ENCODE data around the gene CMTM2. TPM values are rescaled to one million over a fixed set of nuclear protein-coding genes. Genes with fewer than 3 reads are reported as not detected.
"Not testable (repeated sequence)": the region's sequence is repeated elsewhere in the genome, so short reads cannot be mapped to it uniquely, and the experiment has no call there.

Gene CMTM2
- total RNA-seq, 1 experiment from 2014 or later = not detected

GRCh38 chr16:66617728-66618127 is 38.5 kb downstream of the CMTM2 start:
- no peak for DNase-seq (ENCODE audit: low read depth)
- in situ Hi-C loops (cut with HindIII; ENCODE audit: low pct_unique_long_range_greater_than_20kb, low sequenced_read_pairs) = no loop called here

DNA sequence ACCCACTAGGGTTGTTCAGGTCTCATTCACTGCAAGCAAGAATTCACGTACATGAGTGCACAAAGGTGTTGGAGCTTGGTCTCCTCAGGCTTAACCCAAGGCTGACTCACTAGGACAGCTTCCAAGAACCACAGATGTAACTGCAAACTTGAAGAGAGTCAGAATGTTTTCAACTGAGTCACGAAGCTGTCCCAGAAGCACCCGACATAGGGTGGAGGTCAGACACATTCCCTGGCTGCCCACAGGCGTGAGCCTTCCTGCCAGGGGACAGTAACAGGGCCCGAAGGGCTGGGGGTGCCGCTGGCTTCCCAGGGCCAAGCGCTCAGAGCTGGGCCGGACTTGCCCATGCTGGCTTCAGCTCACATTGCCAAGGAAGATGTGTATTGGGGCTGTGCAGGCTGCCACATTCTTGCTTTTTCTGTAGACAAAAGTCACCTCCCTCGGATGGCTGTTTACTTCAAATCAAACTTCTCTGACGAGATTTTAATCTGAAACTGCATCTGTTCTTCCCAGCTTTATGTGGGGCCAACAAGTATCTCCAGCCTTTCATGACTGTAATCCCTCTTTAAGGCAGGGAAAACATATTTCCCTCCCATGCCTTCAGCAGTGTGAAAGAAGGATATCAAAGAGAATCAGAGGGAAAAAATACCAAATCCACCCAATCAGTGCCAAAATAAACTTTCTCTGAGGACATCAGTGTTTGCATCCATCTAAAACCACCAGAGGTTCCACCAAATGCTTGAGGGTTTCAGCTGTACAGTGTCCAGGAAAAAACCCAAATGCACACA is 39.5 kb downstream of the CMTM2 start:
- peak; percentile 79 for DNase-seq (ENCODE audit: low read depth)
- in situ Hi-C loops (cut with HindIII; ENCODE audit: low pct_unique_long_range_greater_than_20kb, low sequenced_read_pairs) = no loop called here

GRCh38 chr16:66619534-66620428 is 40.5 kb downstream of the CMTM2 start:
- in situ Hi-C loops (cut with HindIII; ENCODE audit: low pct_unique_long_range_greater_than_20kb, low sequenced_read_pairs) = no loop called here
- DNase-seq (ENCODE audit: low read depth) = no peak

DNA sequence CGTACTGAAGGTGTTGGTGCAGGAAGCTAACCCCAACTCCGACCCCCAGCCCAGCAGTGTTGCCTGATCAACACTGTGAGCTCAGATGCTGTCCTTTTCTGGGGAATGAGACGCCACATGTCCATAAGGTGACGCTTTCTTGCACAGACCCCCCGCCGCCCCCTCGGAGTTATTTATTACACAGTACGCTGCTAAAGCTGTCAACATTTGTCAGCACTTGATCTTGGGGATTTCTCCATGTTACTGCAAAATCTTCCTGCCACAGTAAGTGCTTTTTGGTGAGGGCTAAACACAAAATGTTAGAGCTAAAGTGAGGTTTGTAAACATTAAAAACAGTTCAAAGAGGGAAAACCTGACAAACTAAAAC is 41.1 kb downstream of the CMTM2 start:
- DNase-seq (ENCODE audit: low read depth) = no peak
- in situ Hi-C loops (cut with HindIII; ENCODE audit: low pct_unique_long_range_greater_than_20kb, low sequenced_read_pairs) = no loop called here

GRCh38 chr16:66621973-66622372 is 42.7 kb downstream of the CMTM2 start:
- DNase-seq (ENCODE audit: low read depth) = no peak
- in situ Hi-C loops (cut with HindIII; ENCODE audit: low pct_unique_long_range_greater_than_20kb, low sequenced_read_pairs) = no loop called here

DNA sequence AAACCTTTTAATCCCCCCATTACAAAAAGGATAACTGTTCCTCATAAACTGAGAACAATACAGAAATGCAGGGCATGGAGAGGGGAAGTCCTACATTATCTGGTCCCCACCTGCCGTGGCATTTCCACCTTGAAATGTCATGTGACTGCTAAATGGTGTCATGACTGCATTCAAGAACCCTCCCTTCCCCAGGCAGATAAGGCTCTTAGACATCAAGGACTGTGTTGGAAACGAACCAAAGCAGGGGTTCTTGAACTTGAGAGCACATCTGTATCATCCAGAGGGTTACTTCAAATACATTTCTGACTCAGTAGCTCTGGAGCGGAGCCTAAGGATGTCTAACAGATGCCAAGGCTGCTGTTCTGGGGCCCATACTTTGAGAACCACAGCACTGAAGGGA is 43.6 kb downstream of the CMTM2 start:
- in situ Hi-C loops (cut with HindIII; ENCODE audit: low pct_unique_long_range_greater_than_20kb, low sequenced_read_pairs) = no loop called here
- DNase-seq (ENCODE audit: low read depth) = no peak

DNA sequence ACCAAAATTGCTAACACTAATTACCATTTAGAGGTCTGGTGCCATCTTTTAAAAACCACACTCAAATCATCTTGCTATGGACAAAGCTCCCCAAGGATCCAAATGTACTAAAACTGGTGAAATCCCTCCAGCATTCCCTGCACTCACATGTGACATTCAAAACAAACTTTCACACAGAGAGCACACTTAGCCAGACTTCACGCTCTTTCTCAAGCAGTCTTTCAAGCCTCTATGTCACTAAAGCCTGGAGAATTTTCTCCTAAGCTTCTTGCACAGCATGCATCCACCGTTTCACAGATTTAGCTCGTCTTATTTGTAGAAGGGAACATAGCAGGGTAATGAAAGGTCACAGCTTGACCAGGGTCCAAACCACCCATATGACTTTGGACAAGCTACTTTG is 44.5 kb downstream of the CMTM2 start:
- in situ Hi-C loops (cut with HindIII; ENCODE audit: low pct_unique_long_range_greater_than_20kb, low sequenced_read_pairs) = no loop called here
- DNase-seq (ENCODE audit: low read depth) = no peak

- DNase-seq (ENCODE audit: low read depth); in situ Hi-C loops (cut with HindIII; ENCODE audit: low pct_unique_long_range_greater_than_20kb, low sequenced_read_pairs): not testable (repeated sequence)
Observed at GRCh38 chr16:66627611-66628378, 48.5 kb downstream of the CMTM2 start.

- DNase-seq (ENCODE audit: low read depth) = no peak
- in situ Hi-C loops (cut with HindIII; ENCODE audit: low pct_unique_long_range_greater_than_20kb, low sequenced_read_pairs) = no loop called here
Observed at GRCh38 chr16:66629856-66630255, 50.6 kb downstream of the CMTM2 start.

GRCh38 chr16:66630561-66631260 is 51.4 kb downstream of the CMTM2 start:
- in situ Hi-C loops (cut with HindIII; ENCODE audit: low pct_unique_long_range_greater_than_20kb, low sequenced_read_pairs); DNase-seq (ENCODE audit: low read depth): not testable (repeated sequence)

- DNase-seq (ENCODE audit: low read depth); in situ Hi-C loops (cut with HindIII; ENCODE audit: low pct_unique_long_range_greater_than_20kb, low sequenced_read_pairs): not testable (repeated sequence)
Observed at GRCh38 chr16:66631558-66631957, 52.3 kb downstream of the CMTM2 start.

- in situ Hi-C loops (cut with HindIII; ENCODE audit: low pct_unique_long_range_greater_than_20kb, low sequenced_read_pairs) = no loop called here
Observed at GRCh38 chr16:66634527-66635196, 55.4 kb downstream of the CMTM2 start.

GRCh38 chr16:66635406-66635805 is 56.1 kb downstream of the CMTM2 start:
- in situ Hi-C loops (cut with HindIII; ENCODE audit: low pct_unique_long_range_greater_than_20kb, low sequenced_read_pairs) = no loop called here
- DNase-seq (ENCODE audit: low read depth) = no peak

More at GRCh38 chr16:66634527-66635196, 55.4 kb downstream of the CMTM2 start:
- no peak for DNase-seq (ENCODE audit: low read depth)

- no peak for DNase-seq (ENCODE audit: low read depth)
- in situ Hi-C loops (cut with HindIII; ENCODE audit: low pct_unique_long_range_greater_than_20kb, low sequenced_read_pairs) = no loop called here
Observed at GRCh38 chr16:66636199-66636598, 56.9 kb downstream of the CMTM2 start.

- DNase-seq (ENCODE audit: low read depth) = no peak
- in situ Hi-C loops (cut with HindIII; ENCODE audit: low pct_unique_long_range_greater_than_20kb, low sequenced_read_pairs) = no loop called here
Observed at GRCh38 chr16:66637806-66638205, 58.5 kb downstream of the CMTM2 start.
